ENCODE results near the gene UBAC1.
"Not testable (repeated sequence)": the region's sequence is repeated elsewhere in the genome, so short reads cannot be mapped to it uniquely, and the experiment has no call there.

The UBAC1 gene

DNA sequence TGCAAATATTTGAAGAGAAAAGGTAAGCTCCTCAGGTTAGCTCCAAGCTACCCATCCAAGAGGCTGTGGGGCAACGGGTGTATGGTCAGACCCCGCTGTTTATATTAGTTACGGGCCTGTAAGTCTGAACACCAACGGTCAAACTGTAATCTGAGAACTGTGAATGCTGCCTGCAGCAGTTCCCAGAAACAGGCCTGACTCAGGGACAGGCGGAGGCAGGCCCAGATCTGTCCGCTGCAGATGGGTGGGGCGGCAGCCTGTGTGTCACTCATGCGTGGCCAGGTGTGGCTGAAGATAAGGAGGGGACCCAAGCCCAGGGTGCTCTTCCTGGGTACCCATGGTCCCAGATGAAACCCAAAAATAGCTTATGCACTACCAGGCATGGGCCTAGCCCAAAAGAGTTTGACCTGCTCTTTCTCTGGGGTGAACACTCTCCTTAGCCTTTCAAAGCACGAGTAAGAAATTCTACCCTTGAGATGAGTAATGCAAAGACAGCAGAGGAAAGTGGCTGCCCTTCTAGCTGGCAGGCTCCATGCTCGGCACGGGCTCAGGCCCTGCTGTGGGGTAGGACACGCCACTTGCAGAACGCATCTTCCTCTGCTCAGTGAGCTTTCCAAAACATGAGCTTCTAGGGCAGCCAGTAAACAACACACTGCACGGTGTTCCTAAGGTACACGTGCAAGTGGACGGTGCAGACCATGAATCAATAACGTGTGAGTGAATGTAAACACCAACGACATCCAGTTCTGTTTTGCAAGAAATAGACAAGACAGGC is 9.1 kb downstream of the UBAC1 start:
- no peak overlapping the region for H3K9ac ChIP-seq
- H3K4me1 ChIP-seq (ENCODE audit: low read depth, poor library complexity, severe bottlenecking), result no peaks in the 10 kb centered on the region
- H3K27me3 ChIP-seq (ENCODE audit: insufficient read depth, low read depth), result no peaks in the 10 kb centered on the region
- no peaks in the 10 kb centered on the region for H4K20me1 ChIP-seq (ENCODE audit: insufficient read depth)
- H3K27ac ChIP-seq, result no peak overlapping the region
- H2AFZ ChIP-seq (ENCODE audit: low read depth), result no peak overlapping the region
- H3K36me3 ChIP-seq (ENCODE audit: insufficient read depth), result no peaks in the 10 kb centered on the region
- H3K79me2 ChIP-seq (ENCODE audit: insufficient read depth, low read depth), result peaks cover 6% of the 10 kb centered on the region; the same call in 1 of the 2 replicates
- H3K4me3 ChIP-seq (IDR thresholded peaks at IDR 0.05; ENCODE audit: insufficient read depth, low read depth, low read length), result no peak overlapping the region
- no peak overlapping the region for H3K4me2 ChIP-seq
- TF ChIP-seq, protein P1, sequence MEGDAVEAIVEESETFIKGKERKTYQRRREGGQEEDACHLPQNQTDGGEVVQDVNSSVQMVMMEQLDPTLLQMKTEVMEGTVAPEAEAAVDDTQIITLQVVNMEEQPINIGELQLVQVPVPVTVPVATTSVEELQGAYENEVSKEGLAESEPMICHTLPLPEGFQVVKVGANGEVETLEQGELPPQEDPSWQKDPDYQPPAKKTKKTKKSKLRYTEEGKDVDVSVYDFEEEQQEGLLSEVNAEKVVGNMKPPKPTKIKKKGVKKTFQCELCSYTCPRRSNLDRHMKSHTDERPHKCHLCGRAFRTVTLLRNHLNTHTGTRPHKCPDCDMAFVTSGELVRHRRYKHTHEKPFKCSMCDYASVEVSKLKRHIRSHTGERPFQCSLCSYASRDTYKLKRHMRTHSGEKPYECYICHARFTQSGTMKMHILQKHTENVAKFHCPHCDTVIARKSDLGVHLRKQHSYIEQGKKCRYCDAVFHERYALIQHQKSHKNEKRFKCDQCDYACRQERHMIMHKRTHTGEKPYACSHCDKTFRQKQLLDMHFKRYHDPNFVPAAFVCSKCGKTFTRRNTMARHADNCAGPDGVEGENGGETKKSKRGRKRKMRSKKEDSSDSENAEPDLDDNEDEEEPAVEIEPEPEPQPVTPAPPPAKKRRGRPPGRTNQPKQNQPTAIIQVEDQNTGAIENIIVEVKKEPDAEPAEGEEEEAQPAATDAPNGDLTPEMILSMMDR (conservative IDR thresholded peaks at IDR 0.05; ENCODE audit: low read depth, low read length), result no peak

DNA sequence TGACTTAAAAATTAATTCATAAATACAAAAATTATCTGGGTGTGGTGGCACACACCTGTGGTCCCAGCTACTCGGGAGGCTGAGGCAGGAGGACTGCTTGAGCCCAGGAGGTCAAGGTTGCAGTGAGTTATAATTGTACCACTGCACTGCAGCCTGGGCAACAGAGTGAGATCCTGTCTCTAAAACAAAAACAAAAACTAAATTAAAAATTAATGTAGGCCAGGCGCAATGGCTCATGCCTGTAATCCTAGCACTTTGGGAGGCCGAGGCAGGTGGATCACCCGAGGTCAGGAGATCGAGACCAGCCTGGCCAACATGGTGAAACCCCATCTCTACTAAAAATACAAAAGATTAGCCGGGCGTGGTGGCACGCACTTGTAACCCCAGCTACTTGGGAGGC is 9.9 kb downstream of the UBAC1 start:
- H3K27ac ChIP-seq; H3K4me3 ChIP-seq (IDR thresholded peaks at IDR 0.05; ENCODE audit: insufficient read depth, low read depth, low read length); H3K9ac ChIP-seq; H3K4me2 ChIP-seq; H2AFZ ChIP-seq (ENCODE audit: low read depth); H3K79me2 ChIP-seq (ENCODE audit: insufficient read depth, low read depth); H3K36me3 ChIP-seq (ENCODE audit: insufficient read depth); H3K4me1 ChIP-seq (ENCODE audit: low read depth, poor library complexity, severe bottlenecking); H4K20me1 ChIP-seq (ENCODE audit: insufficient read depth); H3K27me3 ChIP-seq (ENCODE audit: insufficient read depth, low read depth): not testable (repeated sequence)

DNA sequence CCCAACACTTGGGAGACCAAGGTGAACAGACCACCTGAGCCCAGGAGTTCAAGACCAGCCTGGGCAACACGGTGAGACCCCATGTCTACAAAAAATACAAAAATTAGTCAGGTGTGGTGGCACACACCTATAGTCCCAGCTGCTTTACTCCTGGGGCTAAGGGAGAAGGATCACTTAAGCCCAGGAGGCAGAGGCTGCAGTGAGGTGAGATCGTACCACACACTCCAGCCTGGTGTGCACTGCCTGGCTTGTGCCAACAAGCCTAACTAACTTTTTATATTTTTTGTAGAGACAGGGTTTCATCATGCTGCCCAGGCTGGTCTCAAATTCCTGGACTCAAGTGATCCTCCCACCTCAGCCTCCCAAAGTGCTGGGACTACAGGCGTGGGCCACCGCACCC is 10.3 kb downstream of the UBAC1 start:
- H3K4me3 ChIP-seq (IDR thresholded peaks at IDR 0.05; ENCODE audit: insufficient read depth, low read depth, low read length); H3K79me2 ChIP-seq (ENCODE audit: insufficient read depth, low read depth); H3K27ac ChIP-seq; H3K4me2 ChIP-seq; H4K20me1 ChIP-seq (ENCODE audit: insufficient read depth); H3K36me3 ChIP-seq (ENCODE audit: insufficient read depth); H3K9ac ChIP-seq; H3K4me1 ChIP-seq (ENCODE audit: low read depth, poor library complexity, severe bottlenecking); H3K27me3 ChIP-seq (ENCODE audit: insufficient read depth, low read depth); H2AFZ ChIP-seq (ENCODE audit: low read depth): not testable (repeated sequence)

DNA sequence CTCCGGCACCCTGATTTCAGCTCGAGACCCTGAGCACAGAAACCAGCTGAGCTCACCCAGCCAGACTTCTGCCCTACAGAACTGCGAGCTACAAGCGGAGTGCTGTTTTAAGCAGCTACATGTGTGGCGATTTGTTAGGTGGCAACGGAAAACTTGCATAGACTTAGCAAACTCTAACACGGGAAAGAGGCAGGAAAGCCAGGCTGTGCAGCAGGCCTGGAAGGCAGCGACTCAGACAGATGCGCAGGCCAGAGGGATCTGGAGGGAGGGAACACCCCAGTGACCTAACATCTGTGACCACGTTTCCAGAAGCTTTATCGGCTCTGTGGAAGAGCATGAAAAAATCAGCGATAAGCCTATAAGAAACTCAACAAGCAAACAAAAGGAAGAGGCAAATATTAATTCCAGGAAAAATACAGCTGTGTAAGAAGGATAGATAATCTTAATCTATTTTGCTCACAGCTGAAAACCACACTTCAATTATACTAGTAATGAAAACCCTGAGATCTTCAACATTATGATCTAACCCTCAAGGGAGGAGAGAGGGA is 11.0 kb downstream of the UBAC1 start:
- H3K4me3 ChIP-seq (IDR thresholded peaks at IDR 0.05; ENCODE audit: insufficient read depth, low read depth, low read length), result no peak overlapping the region
- no peak overlapping the region for H3K9ac ChIP-seq
- no peak overlapping the region for H2AFZ ChIP-seq (ENCODE audit: low read depth)
- no peaks in the 10 kb centered on the region for H4K20me1 ChIP-seq (ENCODE audit: insufficient read depth)
- TF ChIP-seq, protein P1 (conservative IDR thresholded peaks at IDR 0.05; ENCODE audit: low read depth, low read length), result no peak
- H3K36me3 ChIP-seq (ENCODE audit: insufficient read depth), result no peaks in the 10 kb centered on the region
- no peak overlapping the region for H3K4me2 ChIP-seq
- no peaks in the 10 kb centered on the region for H3K79me2 ChIP-seq (ENCODE audit: insufficient read depth, low read depth)
- no peaks in the 10 kb centered on the region for H3K27me3 ChIP-seq (ENCODE audit: insufficient read depth, low read depth)
- no peaks in the 10 kb centered on the region for H3K4me1 ChIP-seq (ENCODE audit: low read depth, poor library complexity, severe bottlenecking)
- no peak overlapping the region for H3K27ac ChIP-seq

DNA sequence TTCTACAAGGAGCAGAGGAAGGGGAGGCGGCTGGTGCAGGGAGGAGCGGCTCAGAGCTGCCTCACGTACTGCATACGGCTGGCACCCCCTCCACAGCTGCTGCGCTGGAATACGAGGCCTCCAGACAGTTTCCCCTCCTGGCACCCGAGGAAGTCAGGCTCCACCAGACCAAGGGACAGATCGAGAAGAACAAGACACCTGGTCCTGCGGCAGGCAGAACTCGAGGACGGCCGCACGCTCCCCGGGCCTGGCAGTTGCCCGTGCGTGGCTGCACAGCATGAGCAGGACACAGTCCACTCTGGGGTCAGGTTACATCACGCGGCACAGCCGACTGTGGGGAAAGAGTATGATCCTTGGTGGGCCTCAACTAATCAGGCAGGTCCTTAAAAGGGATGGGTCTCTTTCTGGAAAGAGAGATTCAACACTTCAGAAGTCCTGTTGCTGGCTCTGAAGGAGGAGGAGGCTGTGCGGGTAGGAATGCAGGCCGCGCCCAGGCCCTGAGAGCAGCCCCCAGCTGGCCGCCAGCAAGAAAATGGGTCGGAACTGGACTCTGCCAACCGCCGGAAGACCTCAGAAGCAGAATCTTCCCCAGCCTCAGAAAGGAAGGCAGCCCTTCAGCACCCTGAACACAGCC is 11.6 kb downstream of the UBAC1 start:
- Histone ChIP-seq H3K4me3 (IDR thresholded peaks at IDR 0.05; ENCODE audit: insufficient read depth, low read depth, low read length) (no peak overlapping the region), H3K9ac (no peak overlapping the region), H3K79me2 (ENCODE audit: insufficient read depth, low read depth) (no peaks in the 10 kb centered on the region), H4K20me1 (ENCODE audit: insufficient read depth) (no peaks in the 10 kb centered on the region), H3K36me3 (ENCODE audit: insufficient read depth) (no peaks in the 10 kb centered on the region), H3K4me2 (no peak overlapping the region), H2AFZ (ENCODE audit: low read depth) (no peak overlapping the region), H3K27me3 (ENCODE audit: insufficient read depth, low read depth) (no peaks in the 10 kb centered on the region), H3K4me1 (ENCODE audit: low read depth, poor library complexity, severe bottlenecking) (no peaks in the 10 kb centered on the region), H3K27ac (no peak overlapping the region)
- TF ChIP-seq, protein P1 (conservative IDR thresholded peaks at IDR 0.05; ENCODE audit: low read depth, low read length), result no peak

Data from KMS-11 (cell line).